CD4-positive, alpha-beta T cell (primary cell): ENCODE measurements around the gene ADCY2. TPM values are rescaled to one million over a fixed set of nuclear protein-coding genes. Genes with fewer than 3 reads are reported as not detected.

Source experiments
- ATAC-seq: fragments of 200-7000 bp; cut with Tn5 transposase; one replicate; pipeline ENCODE4 v1.10.0; 2022; ENCODE audit warnings: mild to moderate bottlenecking; ENCODE audit not compliant: poor library complexity
- CTCF ChIA-PET: fragments of 350-600 bp; sonication (Branson Sonifier 250); formaldehyde crosslinking; loops from one replicate; lab custom pipeline; 2021; ENCODE audit warnings: antibody characterized with exemption, inconsistent platforms; lab: Charles Lee
- POLR2A ChIA-PET: fragments of 350-600 bp; sonication (Branson Sonifier 250); formaldehyde crosslinking; loops from one replicate; lab custom pipeline; 2021; ENCODE audit warnings: antibody characterized with exemption, inconsistent platforms; lab: Charles Lee
- DNase-seq, 14 experiments: peaks; one replicate each; pipeline ENCODE4 v3.0.0-alpha.2; 2013 to 2020; ENCODE audit warnings: mixed read lengths in 2 of 14
- H3K27ac ChIP-seq, 2 donors: one replicate each; pipeline versions ENCODE4 v1.5.1 to v1.7.0; 2013; ENCODE audit warnings: low read length in 2 of 2, low read depth in 1 of 2, mild to moderate bottlenecking in 1 of 2
- H3K27me3 ChIP-seq, 2 experiments: 1 replicate in 1 of 2; 2 replicates in 1 of 2; pipeline versions ENCODE4 v1.6.1 to v1.7.0; 2013; ENCODE audit warnings: low read length in 2 of 2, control low read depth in 1 of 2, mild to moderate bottlenecking in 1 of 2, moderate library complexity in 1 of 2; ENCODE audit not compliant: insufficient read depth in 2 of 2, control insufficient read depth in 1 of 2
- H3K36me3 ChIP-seq: one replicate; pipeline ENCODE4 v1.6.1; 2013; ENCODE audit warnings: low read length, control low read depth; ENCODE audit not compliant: insufficient read depth
- H3K4me1 ChIP-seq: one replicate; pipeline ENCODE4 v1.6.1; 2013; ENCODE audit warnings: low read length, control low read depth; ENCODE audit not compliant: insufficient read depth
- H3K4me3 ChIP-seq: one replicate; pipeline ENCODE4 v1.5.1; 2013; ENCODE audit warnings: mild to moderate bottlenecking, low read length, moderate library complexity
- H3K9me3 ChIP-seq, 2 experiments: 1 replicate in 1 of 2; 2 replicates in 1 of 2; pipeline versions ENCODE4 v1.6.1 to v1.7.0; 2013; ENCODE audit warnings: low read length in 2 of 2, mild to moderate bottlenecking in 2 of 2, control low read depth in 1 of 2, moderate library complexity in 1 of 2; ENCODE audit not compliant: control insufficient read depth in 1 of 2, insufficient read depth in 1 of 2
- H3K27ac Mint-ChIP-seq: one replicate; pipeline ENCODE4 v1.8.0; 2020; ENCODE audit warnings: mixed read lengths
- H3K27me3 Mint-ChIP-seq: one replicate; pipeline ENCODE4 v1.8.0; 2021; ENCODE audit warnings: mixed read lengths
- H3K36me3 Mint-ChIP-seq: one replicate; pipeline ENCODE4 v1.8.0; 2021; ENCODE audit warnings: low read depth, mixed read lengths
- H3K4me1 Mint-ChIP-seq: one replicate; pipeline ENCODE4 v1.8.0; 2021; ENCODE audit warnings: low read depth, mixed read lengths
- H3K4me3 Mint-ChIP-seq: one replicate; pipeline ENCODE4 v1.8.0; 2020; ENCODE audit warnings: mild to moderate bottlenecking, mixed read lengths
- H3K9me3 Mint-ChIP-seq: one replicate; pipeline ENCODE4 v1.8.0; 2020; ENCODE audit warnings: mixed read lengths
- intact Hi-C, 2 experiments: fragments of 100-400 bp; cut with DNase I in 1 of 2; cut with micrococcal nuclease in 1 of 2; formaldehyde crosslinking; loops; one replicate each; pipeline versions ENCODE4 v1.15.1 to v1.9.0; 2023 to 2025; cut with DNase I, micrococcal nuclease
- total RNA-seq, 174 experiments: library from RNA in 2 of 174; stranded (reverse) in 2 of 174; gene quantifications; one replicate each; pipeline ENCODE4 v1.2.3 and lab custom pipeline; 2021 to 2026
- TF ChIP-seq, protein P1 (sequence below): fragments of 200-600 bp; IDR thresholded peaks from one replicate; pipeline ENCODE4 v1.8.0; 2022; ENCODE audit warnings: antibody characterized with exemption, mild to moderate bottlenecking

The ADCY2 gene
- total RNA-seq, 2 experiments from 2014 or later: not detected

- no peaks in the 10 kb centered on the region for H3K36me3 ChIP-seq
- TF ChIP-seq, protein P1, sequence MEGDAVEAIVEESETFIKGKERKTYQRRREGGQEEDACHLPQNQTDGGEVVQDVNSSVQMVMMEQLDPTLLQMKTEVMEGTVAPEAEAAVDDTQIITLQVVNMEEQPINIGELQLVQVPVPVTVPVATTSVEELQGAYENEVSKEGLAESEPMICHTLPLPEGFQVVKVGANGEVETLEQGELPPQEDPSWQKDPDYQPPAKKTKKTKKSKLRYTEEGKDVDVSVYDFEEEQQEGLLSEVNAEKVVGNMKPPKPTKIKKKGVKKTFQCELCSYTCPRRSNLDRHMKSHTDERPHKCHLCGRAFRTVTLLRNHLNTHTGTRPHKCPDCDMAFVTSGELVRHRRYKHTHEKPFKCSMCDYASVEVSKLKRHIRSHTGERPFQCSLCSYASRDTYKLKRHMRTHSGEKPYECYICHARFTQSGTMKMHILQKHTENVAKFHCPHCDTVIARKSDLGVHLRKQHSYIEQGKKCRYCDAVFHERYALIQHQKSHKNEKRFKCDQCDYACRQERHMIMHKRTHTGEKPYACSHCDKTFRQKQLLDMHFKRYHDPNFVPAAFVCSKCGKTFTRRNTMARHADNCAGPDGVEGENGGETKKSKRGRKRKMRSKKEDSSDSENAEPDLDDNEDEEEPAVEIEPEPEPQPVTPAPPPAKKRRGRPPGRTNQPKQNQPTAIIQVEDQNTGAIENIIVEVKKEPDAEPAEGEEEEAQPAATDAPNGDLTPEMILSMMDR: no peak
- H3K27ac Mint-ChIP-seq: no peak overlapping the region
- H3K27me3 Mint-ChIP-seq: no peaks in the 10 kb centered on the region
- no peaks in the 10 kb centered on the region for H3K27me3 ChIP-seq
- no peaks in the 10 kb centered on the region for H3K4me1 ChIP-seq
- H3K9me3 ChIP-seq: peaks cover 0 to 12% of the 10 kb centered on the region in 2 experiments
- intact Hi-C loops: no loop called here
- no peak overlapping the region for H3K4me3 ChIP-seq
- ATAC-seq: no peak
- peaks cover 3% of the 10 kb centered on the region for H3K9me3 Mint-ChIP-seq
- H3K4me3 Mint-ChIP-seq: no peak overlapping the region
- DNase-seq: no peak
- H3K36me3 Mint-ChIP-seq: no peaks in the 10 kb centered on the region
- H3K27ac ChIP-seq: no peak overlapping the region
- ChIA-PET CTCF (no interaction called here), POLR2A (no interaction called here)
- H3K4me1 Mint-ChIP-seq: no peaks in the 10 kb centered on the region
Observed at GRCh38 chr5:7437836-7438235, 41.9 kb downstream of the ADCY2 start.

DNA sequence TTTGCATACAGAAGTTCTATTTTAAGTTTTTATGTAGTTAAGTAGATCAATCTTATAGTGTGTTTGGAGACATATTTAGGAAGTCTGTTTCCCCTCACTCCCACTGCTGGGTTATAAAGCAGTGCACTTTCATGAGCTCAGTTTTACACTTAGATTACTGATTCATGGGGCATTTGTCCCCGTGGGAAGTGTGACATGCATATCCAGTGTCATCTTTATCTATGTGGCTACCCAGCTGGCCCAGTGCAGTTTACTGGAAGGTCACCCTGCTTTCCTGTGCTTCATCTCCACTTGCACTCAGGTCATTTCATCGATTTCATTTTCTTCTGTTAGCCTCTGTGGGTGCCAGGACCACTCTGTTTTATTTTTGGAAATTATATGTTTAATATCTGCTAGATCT is 49.1 kb downstream of the ADCY2 start:
- H3K27me3 Mint-ChIP-seq: no peaks in the 10 kb centered on the region
- ATAC-seq (no peak), DNase-seq (no peak)
- Histone ChIP-seq H3K9me3 (peaks cover 0 to 3% of the 10 kb centered on the region in 2 experiments), H3K4me1 (no peaks in the 10 kb centered on the region), H3K27me3 (no peaks in the 10 kb centered on the region), H3K36me3 (no peaks in the 10 kb centered on the region), H3K27ac (no peak overlapping the region), H3K4me3 (no peak overlapping the region)
- ChIA-PET CTCF (no interaction called here), POLR2A (no interaction called here)
- intact Hi-C loops: no loop called here
- no peaks in the 10 kb centered on the region for H3K9me3 Mint-ChIP-seq
- H3K27ac Mint-ChIP-seq: no peak overlapping the region
- TF ChIP-seq, protein P1: no peak
- no peak overlapping the region for H3K4me3 Mint-ChIP-seq
- no peaks in the 10 kb centered on the region for H3K36me3 Mint-ChIP-seq
- H3K4me1 Mint-ChIP-seq: no peaks in the 10 kb centered on the region

DNA sequence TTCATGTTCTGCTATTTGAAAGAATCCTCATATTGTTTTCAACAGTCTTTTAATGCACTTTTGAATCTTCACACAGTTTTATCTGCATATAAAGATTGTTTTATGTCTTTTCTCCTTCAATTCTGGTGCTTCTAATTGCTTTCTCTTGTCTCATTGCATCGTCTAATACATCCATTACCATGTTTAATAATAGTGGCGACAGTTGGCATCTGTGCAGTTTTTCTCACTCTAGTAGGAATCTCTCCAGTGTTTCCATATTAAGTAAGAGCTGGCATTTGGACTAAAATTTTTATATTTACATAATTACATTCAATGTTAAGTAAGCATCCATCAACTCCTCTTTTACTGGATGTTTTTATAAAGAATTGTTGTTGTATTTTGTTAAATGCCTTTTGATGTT is 49.9 kb downstream of the ADCY2 start:
- ChIA-PET POLR2A (no interaction called here), CTCF (no interaction called here)
- H3K4me3 Mint-ChIP-seq: no peak overlapping the region
- H3K27me3 Mint-ChIP-seq: no peaks in the 10 kb centered on the region
- ATAC-seq (no peak), DNase-seq (no peak)
- Histone ChIP-seq H3K27ac (no peak overlapping the region), H3K4me1 (no peaks in the 10 kb centered on the region), H3K27me3 (no peaks in the 10 kb centered on the region), H3K9me3 (peaks cover 0 to 3% of the 10 kb centered on the region in 2 experiments), H3K36me3 (no peaks in the 10 kb centered on the region), H3K4me3 (no peak overlapping the region)
- TF ChIP-seq, protein P1: no peak
- H3K36me3 Mint-ChIP-seq: no peaks in the 10 kb centered on the region
- H3K9me3 Mint-ChIP-seq: no peaks in the 10 kb centered on the region
- H3K27ac Mint-ChIP-seq: no peak overlapping the region
- H3K4me1 Mint-ChIP-seq: no peaks in the 10 kb centered on the region
- intact Hi-C loops: no loop called here
